HG03575 (cell line): ENCODE data around the gene MAPK8IP3.

Experiments
- ATAC-seq: cut with Tn5 transposase; IDR thresholded peaks from one replicate; pipeline ENCODE4 v1.9.1; 2021; ENCODE audit not compliant: unreplicated experiment, insufficient number of reproducible peaks, low FRiP score; ENCODE audit errors: extremely low read depth

MAPK8IP3 gene

DNA sequence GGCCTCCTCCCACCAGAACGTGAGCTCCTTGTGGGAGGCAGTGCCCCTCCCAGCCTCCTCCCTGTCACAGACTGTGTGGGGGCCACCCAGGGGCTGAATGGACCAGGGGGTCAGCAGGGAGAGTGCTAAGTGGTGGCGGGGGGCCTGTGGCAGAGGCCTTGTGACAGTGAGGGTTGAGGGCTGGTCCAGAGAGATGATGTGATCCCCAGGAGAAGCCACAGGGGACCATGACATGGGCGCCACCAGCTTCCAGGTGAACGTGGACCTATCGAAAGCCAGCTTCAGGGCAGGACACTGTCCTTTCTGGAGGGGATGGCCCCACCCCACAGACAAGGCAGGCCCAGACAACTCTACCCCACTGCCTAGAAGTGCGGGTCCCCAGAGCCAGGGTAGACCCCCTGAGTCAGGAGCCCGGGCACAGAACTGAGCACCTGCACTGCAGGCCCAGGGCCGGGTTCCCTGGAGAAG is 73.3 kb downstream of the MAPK8IP3 start:
- ATAC-seq = no peak

DNA sequence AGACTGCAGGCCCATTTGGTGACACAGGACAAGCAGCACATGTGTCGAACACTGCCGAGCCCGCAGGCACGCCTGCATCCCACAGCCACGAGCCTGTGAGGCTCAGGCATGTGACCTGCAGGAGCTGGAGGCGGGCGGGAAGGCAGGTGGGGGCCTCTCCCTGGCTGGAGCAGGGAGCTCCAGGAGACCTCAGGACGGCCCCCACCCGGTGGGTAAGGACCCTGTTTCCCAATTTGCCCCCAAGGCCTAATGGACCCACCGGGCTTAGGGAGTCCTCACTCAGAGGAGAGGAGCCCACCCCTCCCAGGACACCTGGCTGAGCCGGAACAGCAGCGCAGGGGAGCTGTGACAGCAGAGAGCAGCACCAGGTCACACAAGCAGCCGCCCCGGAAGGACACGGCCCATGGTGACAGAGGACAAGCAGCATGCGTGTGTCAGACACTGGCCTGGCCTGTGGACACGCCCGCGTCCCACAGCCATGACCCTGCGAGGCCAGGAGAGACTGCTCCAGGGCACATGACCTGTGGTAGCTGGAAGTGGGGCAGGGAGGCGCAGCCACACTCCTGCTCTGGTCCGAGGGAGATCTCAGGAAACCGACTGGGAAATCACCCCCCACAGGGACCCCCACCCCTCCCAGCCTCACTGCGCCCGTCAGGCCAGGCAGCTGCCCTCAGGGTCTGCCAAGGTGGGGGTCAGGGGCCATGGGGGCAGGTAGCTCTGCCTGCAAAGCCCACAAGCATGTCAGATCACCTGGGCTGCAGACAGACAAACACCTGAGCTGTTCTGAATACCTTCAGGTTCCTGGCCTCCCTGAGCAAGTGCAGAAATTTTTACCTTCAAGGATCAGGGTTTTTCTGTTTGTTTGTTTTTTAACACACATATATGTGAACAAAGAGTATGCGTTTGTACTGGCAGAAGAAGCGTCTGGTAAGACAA is 74.0 kb downstream of the MAPK8IP3 start:
- ATAC-seq = no peak

- no peak for ATAC-seq
Measured at GRCh38 chr16:1780677-1781072, 74.7 kb downstream of the MAPK8IP3 start.

DNA sequence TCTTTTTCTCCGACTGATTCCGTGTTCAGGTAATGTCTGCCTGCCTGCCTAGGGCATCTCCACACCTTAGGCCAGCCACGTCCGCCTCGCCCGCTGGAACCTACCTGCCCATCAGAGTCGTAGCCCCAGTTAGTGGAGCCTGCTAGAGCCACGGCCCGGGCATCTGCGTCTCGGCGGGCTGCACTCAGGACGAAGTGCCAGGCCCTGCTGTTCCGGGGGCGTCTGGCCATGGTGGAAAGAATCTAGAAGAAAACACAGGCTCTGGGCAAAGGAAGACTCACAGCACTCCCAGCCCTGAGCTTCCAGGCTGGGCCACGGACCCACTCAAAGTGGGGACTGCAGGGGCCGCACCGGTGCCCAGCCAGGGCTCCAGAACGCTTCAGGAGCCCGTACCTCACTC is 75.3 kb downstream of the MAPK8IP3 start:
- ATAC-seq = no peak

- no peak for ATAC-seq
Measured at GRCh38 chr16:1781758-1782407, 75.9 kb downstream of the MAPK8IP3 start.

DNA sequence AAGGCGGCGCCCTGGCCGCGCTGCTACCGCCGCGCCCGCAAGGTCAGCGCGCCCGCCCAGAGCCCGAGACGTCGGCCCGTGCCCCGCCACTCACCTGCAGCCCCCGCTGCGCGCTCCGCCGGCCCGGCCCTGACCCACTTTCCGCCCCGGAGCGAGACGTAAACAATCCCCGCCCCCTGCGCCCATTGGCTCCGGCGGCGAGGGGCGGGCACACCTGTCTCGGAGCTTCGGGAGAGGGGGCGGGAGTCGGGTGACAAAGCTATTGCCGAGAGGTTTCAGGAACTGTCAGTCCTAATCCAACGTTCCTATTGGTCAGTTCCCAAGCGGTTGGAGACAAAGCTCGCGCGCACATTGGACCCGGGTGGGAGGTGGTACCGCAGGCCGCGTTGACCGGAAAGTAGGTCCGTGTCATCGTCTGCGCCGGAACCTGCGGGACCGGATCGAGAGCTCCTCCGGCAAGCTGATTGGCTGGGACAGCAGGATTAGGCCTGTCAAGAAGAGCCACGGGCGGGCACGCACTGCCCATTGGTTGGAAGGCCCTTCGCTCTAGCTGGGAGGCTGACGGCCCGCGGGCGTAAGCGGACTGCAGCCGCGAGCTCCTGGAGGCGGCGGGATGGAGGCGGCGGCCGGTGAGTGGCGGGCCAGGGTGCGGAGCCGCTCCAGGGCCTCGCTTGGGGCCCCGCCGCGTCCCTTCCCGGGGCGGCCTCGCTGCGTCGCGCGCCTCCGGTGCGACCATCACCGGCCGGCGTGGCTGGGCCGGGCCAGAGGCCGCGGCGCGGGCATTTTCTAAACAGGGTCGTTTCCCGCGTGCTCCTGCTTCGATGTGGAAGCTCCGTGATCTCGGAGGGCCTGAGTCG is 76.6 kb downstream of the MAPK8IP3 start, which contains the start of the genes NUBP2 and SPSB3:
Gene NUBP2 (plus strand): TSS at position 553 of the 857 bp plus-strand sequence. CDS start 61 bp downstream, at position 614.
Gene SPSB3 (minus strand): TSS at position 164 of the 857 bp plus-strand sequence. CDS start 1,088 bp downstream, outside the sequence.
- peak; percentile 60 for ATAC-seq

GRCh38 chr16:1784977-1785845 is 79.2 kb downstream of the MAPK8IP3 start:
- ATAC-seq = no peak

DNA sequence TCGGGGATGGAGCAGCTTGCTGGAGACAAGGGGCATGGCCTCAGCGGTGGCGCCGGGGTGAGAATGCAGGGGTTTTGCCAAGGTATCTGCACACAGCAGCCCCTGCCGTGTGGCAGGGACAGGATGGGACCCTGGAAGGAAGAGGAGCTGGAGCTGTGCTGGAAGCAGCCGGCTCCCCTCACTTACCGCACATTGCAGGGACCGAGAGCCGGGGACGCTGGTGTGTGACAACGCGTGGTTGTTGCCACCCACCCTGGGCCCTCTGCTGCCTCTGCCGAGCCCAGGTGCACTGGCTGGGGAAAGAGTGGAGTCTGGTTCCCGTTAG is 79.8 kb downstream of the MAPK8IP3 start:
- no peak for ATAC-seq

DNA sequence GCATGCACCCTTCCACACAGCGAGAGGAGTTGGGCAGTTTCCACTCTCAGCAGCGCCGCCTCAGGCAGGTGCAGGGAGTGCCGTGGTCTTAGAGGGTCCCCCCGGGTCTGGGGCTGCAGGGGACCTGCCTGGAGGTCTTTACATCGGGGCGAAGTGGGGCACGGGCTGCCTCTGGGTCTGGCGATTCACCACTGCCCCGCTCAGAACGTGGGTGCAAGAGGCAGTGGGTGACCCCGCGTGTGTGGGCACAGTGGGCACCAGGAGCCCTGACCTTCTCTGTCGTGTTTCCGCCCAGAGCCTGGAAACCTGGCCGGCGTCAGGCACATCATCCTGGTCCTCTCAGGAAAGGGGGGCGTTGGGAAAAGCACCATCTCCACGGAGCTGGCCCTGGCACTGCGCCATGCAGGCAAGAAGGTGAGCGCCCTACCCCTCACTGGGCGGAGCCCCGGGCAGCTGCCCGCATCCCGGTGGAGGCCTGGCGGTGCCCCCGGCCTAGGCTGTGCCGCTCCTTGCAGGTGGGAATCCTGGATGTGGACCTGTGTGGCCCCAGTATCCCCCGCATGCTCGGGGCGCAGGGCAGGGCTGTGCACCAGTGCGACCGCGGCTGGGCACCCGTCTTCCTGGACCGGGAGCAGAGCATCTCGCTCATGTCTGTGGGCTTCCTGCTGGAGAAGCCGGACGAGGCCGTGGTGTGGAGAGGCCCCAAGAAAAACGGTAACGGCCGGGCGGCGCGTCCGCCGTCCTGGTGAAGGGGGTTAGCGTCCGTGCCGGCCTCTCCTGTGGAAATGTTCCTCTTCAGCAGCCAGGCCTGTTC is 80.5 kb downstream of the MAPK8IP3 start:
- no peak for ATAC-seq

DNA sequence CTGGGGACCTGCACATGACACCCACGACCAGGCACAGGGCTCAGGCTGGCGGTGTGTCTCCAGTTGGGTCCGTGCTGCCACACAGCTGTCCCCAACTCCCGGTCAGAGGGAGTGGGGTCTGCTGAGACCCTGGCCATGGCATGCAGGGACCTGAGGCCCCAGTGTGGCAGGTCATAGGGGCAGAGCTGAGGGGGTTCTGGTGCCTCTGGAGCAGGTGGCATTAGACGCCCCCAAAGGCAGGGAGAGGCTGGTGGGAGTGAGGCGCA is 81.0 kb downstream of the MAPK8IP3 start:
- no peak for ATAC-seq

DNA sequence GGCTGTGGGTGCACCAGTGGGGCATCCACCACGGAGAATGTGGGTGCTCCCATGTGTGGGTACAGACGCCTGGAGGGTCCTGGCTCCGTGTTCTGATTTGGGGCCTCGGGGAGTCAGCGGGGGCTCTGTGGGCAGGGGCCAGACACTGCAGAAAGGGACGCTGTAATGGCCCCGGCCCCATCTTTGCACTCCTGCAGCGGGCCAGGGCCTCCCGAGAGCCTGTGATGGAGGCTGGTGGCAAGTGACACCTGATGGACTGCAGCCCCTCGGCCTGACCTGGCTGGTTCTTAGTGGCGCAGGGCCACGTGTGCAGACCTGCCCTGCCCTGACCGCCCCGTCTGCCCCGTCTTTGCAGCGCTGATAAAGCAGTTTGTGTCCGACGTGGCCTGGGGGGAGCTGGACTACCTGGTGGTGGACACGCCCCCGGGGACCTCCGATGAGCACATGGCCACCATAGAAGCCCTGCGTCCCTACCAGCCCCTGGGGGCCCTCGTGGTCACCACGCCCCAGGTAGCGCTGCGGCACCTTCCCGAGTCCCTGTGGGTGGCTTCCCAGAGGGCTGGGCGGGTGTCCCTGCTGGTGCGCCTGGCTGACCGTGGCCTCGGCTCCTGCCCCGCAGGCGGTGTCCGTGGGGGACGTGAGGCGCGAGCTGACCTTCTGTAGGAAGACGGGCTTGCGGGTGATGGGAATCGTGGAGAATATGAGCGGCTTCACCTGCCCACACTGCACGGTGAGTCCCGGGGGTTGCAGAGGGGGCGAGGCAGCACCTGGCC is 81.5 kb downstream of the MAPK8IP3 start:
- ATAC-seq = no peak

- ATAC-seq = no peak
Measured at GRCh38 chr16:1788095-1788707, 82.2 kb downstream of the MAPK8IP3 start.

GRCh38 chr16:1788708-1789100 is 82.7 kb downstream of the MAPK8IP3 start:
- no peak for ATAC-seq

DNA sequence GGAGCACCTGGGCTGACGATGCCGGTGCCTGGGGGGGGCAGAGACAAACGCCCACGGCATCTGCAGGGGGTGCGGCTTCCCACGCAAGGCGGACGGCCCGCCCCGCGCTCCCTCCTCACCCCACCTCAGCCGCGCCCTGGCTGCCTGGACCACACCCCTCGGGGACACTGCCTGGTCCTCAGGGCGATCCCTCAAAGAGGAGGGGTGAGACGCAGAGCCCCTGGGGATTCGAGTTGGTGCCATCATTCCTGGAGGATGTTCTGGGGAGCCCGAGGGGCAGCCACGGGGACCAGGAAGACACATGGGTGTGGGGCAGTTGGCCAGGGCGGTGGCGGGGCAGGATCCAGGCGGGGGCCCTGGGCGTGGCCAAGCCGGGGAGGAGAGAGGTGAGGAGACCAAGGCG is 83.6 kb downstream of the MAPK8IP3 start:
- ATAC-seq = no peak

GRCh38 chr16:1790261-1790610 is 84.2 kb downstream of the MAPK8IP3 start:
- no peak for ATAC-seq

DNA sequence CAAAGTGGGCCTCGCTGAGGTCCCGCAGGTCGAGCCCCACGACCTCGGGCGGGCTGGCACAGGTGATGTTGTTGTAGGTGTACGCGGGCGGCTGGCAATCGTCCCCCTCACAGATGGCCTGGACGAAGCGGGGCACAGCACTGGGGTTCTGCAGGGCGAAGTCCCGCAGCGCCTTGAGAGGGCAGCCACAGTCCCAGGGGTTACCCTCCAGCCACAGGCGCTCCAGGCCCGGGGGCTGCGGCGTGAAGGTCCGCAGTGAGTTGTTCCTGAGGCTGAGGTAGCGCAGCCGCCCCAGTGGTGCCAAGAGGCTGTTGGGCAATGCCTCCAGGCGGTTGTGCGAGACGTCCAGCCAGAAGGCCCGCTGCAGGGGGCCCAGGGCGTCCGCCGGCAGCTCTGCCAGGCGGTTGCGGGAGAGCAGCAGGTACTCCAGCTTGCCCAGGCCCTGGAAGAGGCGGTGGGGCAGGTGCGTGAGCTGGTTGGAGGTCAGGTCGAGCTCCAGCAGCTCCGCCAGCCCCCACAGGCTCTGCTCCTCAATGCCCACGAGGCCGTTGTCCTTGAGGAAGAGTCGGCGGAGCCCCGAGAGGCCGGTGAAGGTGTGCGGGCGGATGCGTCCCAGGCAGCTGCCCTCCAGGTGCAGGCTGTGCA is 84.7 kb downstream of the MAPK8IP3 start:
- ATAC-seq = no peak
